ENCODE data around the gene TNK2. TPM values are rescaled to one million over a fixed set of nuclear protein-coding genes. Genes with fewer than 3 reads are reported as not detected.

The TNK2 gene
- total and polyA plus RNA-seq, 2 donors (not counting 3 experiments of a cell fraction or from before 2014, with no cell fraction given), result 18.6 to 71.6 TPM

DNA sequence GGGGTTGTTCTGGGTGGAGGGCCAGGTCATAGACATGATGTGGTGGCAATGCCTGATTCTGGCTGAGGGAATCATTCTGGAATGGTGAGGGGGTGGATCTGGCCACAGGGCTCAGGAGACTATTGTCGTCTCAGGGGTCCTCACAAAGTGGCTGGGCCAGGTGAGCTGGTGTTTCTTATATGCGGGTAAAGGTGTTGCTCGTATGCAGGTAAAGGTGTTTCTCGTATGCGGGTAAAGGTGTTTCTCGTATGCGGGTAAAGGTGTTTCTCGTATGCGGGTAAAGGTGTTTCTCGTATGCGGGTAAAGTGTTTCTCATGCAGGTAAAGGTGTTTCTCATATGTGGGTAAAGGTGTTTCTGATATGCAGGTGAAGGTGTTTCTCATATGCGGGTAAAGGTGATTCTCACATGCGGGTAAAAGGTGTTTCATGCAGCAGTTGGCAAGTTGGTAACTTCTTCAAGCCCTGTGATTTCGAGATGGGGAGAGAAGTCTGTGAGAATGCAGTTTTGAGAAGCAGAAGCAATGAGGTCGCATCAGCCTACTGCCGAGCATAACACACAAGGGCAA lies 86.1 kb downstream of the TNK2 start:
- ChIA-PET CTCF (interaction anchor here (0.6 to 1.0 kb wide), 2 partner anchors 28 to 1313 kb away, joined by 3 read pairs; no protein-coding TSS in a partner anchor), POLR2A (no interaction called here)
- Histone ChIP-seq H3K9me1 (replicated peaks; ENCODE audit: control insufficient read depth, extremely low read depth, insufficient read depth, low read length) (no peaks in the 10 kb centered on the region), H3K4me1 (ENCODE audit: control insufficient read depth, extremely low read depth, insufficient read depth, low read length) (no peaks in the 10 kb centered on the region), H3K9me3 (replicated peaks; ENCODE audit: control insufficient read depth, insufficient read depth, low read length) (no peaks in the 10 kb centered on the region), H4K20me1 (replicated peaks; ENCODE audit: control insufficient read depth, extremely low read depth, insufficient read depth, low read length) (no peaks in the 10 kb centered on the region), H3K36me3 (ENCODE audit: control insufficient read depth in 2 of 2, extremely low read depth in 1 of 2, insufficient read depth in 2 of 2, low read length in 2 of 2) (no peaks in the 10 kb centered on the region), H2AFZ (ENCODE audit: low read depth, low read length) (no peak overlapping the region), H3K9ac (replicated peaks; ENCODE audit: extremely low read depth, insufficient read depth, low read length) (no peak overlapping the region), H3K79me2 (ENCODE audit: control insufficient read depth, insufficient read depth, low read length) (no peaks in the 10 kb centered on the region), H3K4me3 (replicated peaks in 1 of 3; ENCODE audit: insufficient read depth in 1 of 3, low read depth in 1 of 3, low read length in 3 of 3) (no peak overlapping the region), H3K27me3 (ENCODE audit: control insufficient read depth in 2 of 2, insufficient read depth in 2 of 2, low read length in 2 of 2) (peaks cover 0 to 3% of the 10 kb centered on the region in 2 experiments), H3K4me2 (ENCODE audit: insufficient read depth, low read length) (no peak overlapping the region), H3K27ac (ENCODE audit: insufficient read depth, low read depth, low read length) (no peak overlapping the region)
- BruUV-seq (replicated peaks), result no TSS peak
- intact Hi-C loops (cut with micrococcal nuclease), result no loop called here
- TF ChIP-seq GATA2 (IDR thresholded peaks at IDR 0.05; ENCODE audit: insufficient read depth, insufficient read length, low read depth, low read length), result no peak
- TF ChIP-seq JUN (IDR thresholded peaks at IDR 0.05; ENCODE audit: borderline replicate concordance, insufficient read depth, insufficient read length, low read depth), result no peak
- TF ChIP-seq POLR2AphosphoS5 (IDR thresholded peaks at IDR 0.05; ENCODE audit: insufficient read depth, low read depth, low read length), result no peak
- TF ChIP-seq EZH2 (IDR thresholded peaks at IDR 0.05; ENCODE audit: borderline replicate concordance, low read depth, low read length, severe bottlenecking), result no peak
- TF ChIP-seq, protein P1, sequence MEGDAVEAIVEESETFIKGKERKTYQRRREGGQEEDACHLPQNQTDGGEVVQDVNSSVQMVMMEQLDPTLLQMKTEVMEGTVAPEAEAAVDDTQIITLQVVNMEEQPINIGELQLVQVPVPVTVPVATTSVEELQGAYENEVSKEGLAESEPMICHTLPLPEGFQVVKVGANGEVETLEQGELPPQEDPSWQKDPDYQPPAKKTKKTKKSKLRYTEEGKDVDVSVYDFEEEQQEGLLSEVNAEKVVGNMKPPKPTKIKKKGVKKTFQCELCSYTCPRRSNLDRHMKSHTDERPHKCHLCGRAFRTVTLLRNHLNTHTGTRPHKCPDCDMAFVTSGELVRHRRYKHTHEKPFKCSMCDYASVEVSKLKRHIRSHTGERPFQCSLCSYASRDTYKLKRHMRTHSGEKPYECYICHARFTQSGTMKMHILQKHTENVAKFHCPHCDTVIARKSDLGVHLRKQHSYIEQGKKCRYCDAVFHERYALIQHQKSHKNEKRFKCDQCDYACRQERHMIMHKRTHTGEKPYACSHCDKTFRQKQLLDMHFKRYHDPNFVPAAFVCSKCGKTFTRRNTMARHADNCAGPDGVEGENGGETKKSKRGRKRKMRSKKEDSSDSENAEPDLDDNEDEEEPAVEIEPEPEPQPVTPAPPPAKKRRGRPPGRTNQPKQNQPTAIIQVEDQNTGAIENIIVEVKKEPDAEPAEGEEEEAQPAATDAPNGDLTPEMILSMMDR (IDR thresholded peaks at IDR 0.05; ENCODE audit: extremely low read depth in 1 of 2, insufficient read depth in 1 of 2, low read depth in 1 of 2, low read length in 2 of 2), result no peak
- TF ChIP-seq MYC (IDR thresholded peaks at IDR 0.05; ENCODE audit: low read depth, low read length), result no peak
- TF ChIP-seq, protein P2, sequence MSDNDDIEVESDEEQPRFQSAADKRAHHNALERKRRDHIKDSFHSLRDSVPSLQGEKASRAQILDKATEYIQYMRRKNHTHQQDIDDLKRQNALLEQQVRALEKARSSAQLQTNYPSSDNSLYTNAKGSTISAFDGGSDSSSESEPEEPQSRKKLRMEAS (IDR thresholded peaks at IDR 0.05; ENCODE audit: insufficient read depth, insufficient read length), result no peak
- TF ChIP-seq FOS (IDR thresholded peaks at IDR 0.05; ENCODE audit: borderline replicate concordance, insufficient read depth, low read length), result no peak
- TF ChIP-seq POLR2A (IDR thresholded peaks at IDR 0.05; ENCODE audit: low read depth, low read length), result no peak
- no peak for DNase-seq (ENCODE audit: low read depth, low spot score)
- no peak for FAIRE-seq
- dilution Hi-C loops (cut with MboI; ENCODE audit: extremely low pct_ligation_motif_present, low sequenced_read_pairs), result no loop called here

All from endothelial cell of umbilical vein (primary cell).